EH (cell line): ENCODE results near the gene GFRA1.
A peak's percentile ranks its signal among the peaks of the same experiment; 100 is the strongest.

Experiments used
- DNase-seq: peaks from one replicate; pipeline ENCODE4 v3.0.0-alpha.2; 2015; ENCODE audit warnings: low read depth

Gene GFRA1

GRCh38 chr10:116272440-116273283 is at the start of gene GFRA1:
GFRA1 (minus strand) TSS chr10:116273206; CDS start chr10:116272029, 1,177 bp downstream.
- DNase-seq, result peak; percentile 33

GRCh38 chr10:116316503-116316902 is 43.5 kb upstream of the GFRA1 start:
- no peak for DNase-seq

GRCh38 chr10:116312548-116312947 is 39.5 kb upstream of the GFRA1 start:
- DNase-seq, result no peak

GRCh38 chr10:116311706-116312490 is 38.9 kb upstream of the GFRA1 start:
- no peak for DNase-seq

GRCh38 chr10:116311016-116311415 is 38.0 kb upstream of the GFRA1 start:
- no peak for DNase-seq

GRCh38 chr10:116307455-116307854 is 34.4 kb upstream of the GFRA1 start:
- DNase-seq, result no peak

- no peak for DNase-seq
Observed at GRCh38 chr10:116306847-116307246, 33.8 kb upstream of the GFRA1 start.

- no peak for DNase-seq
Observed at GRCh38 chr10:116304923-116305322, 31.9 kb upstream of the GFRA1 start.

GRCh38 chr10:116300542-116300941 is 27.5 kb upstream of the GFRA1 start:
- no peak for DNase-seq

GRCh38 chr10:116298586-116298985 is 25.6 kb upstream of the GFRA1 start:
- DNase-seq, result no peak

- peak; percentile 66 for DNase-seq
Observed at GRCh38 chr10:116296291-116296721, 23.3 kb upstream of the GFRA1 start.

- DNase-seq, result no peak
Observed at GRCh38 chr10:116292493-116292892, 19.5 kb upstream of the GFRA1 start.

GRCh38 chr10:116289652-116290051 is 16.6 kb upstream of the GFRA1 start:
- DNase-seq, result no peak

- DNase-seq, result peak; percentile 67
Observed at GRCh38 chr10:116287906-116288501, 15.0 kb upstream of the GFRA1 start.

GRCh38 chr10:116286626-116287200 is 13.7 kb upstream of the GFRA1 start:
- DNase-seq, result no peak

GRCh38 chr10:116281775-116282174 is 8.8 kb upstream of the GFRA1 start:
- DNase-seq, result peak; percentile 27

- DNase-seq, result peak; percentile 69
Observed at GRCh38 chr10:116278846-116279245, 5.8 kb upstream of the GFRA1 start.

- DNase-seq, result no peak
Observed at GRCh38 chr10:116276981-116277380, 4.0 kb upstream of the GFRA1 start.

GRCh38 chr10:116274064-116274904 is 1.3 kb upstream of the GFRA1 start:
- DNase-seq, result peak; percentile 32

GRCh38 chr10:116271593-116272439 is 1.2 kb downstream of the GFRA1 start:
- DNase-seq, result peak; percentile 49
